ENCODE measurements around the gene LAMTOR2. TPM values are rescaled to one million over a fixed set of nuclear protein-coding genes. Genes with fewer than 3 reads are reported as not detected.

The LAMTOR2 gene
- total and polyA plus RNA-seq, 9 donors, result 20.1 to 66.1 (median 24.9) TPM

GRCh38 chr1:156064615-156065014 lies 10.0 kb downstream of the LAMTOR2 start:
- DNase-seq, result no peak
- no peaks in the 10 kb centered on the region for H3K36me3 ChIP-seq
- H3K4me3 ChIP-seq, result no peak overlapping the region
- intact Hi-C loops (cut with DNase I), result no loop called here
- H3K27ac ChIP-seq, result no peak overlapping the region
- no peaks in the 10 kb centered on the region for H3K27me3 ChIP-seq
- 84 to 95% (median 94%) methylated on average over 2 of the region's 2 CpGs for WGBS, 3 donors
- no peaks in the 10 kb centered on the region for H3K9me3 ChIP-seq
- no peak for TF ChIP-seq POLR2A (IDR thresholded peaks at IDR 0.05)
- TF ChIP-seq EP300 (IDR thresholded peaks at IDR 0.05), result no peak
- TF ChIP-seq, protein P1, sequence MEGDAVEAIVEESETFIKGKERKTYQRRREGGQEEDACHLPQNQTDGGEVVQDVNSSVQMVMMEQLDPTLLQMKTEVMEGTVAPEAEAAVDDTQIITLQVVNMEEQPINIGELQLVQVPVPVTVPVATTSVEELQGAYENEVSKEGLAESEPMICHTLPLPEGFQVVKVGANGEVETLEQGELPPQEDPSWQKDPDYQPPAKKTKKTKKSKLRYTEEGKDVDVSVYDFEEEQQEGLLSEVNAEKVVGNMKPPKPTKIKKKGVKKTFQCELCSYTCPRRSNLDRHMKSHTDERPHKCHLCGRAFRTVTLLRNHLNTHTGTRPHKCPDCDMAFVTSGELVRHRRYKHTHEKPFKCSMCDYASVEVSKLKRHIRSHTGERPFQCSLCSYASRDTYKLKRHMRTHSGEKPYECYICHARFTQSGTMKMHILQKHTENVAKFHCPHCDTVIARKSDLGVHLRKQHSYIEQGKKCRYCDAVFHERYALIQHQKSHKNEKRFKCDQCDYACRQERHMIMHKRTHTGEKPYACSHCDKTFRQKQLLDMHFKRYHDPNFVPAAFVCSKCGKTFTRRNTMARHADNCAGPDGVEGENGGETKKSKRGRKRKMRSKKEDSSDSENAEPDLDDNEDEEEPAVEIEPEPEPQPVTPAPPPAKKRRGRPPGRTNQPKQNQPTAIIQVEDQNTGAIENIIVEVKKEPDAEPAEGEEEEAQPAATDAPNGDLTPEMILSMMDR (IDR thresholded peaks at IDR 0.05), result no peak
- H3K4me1 ChIP-seq (ENCODE audit: insufficient read depth), result no peaks in the 10 kb centered on the region

DNA sequence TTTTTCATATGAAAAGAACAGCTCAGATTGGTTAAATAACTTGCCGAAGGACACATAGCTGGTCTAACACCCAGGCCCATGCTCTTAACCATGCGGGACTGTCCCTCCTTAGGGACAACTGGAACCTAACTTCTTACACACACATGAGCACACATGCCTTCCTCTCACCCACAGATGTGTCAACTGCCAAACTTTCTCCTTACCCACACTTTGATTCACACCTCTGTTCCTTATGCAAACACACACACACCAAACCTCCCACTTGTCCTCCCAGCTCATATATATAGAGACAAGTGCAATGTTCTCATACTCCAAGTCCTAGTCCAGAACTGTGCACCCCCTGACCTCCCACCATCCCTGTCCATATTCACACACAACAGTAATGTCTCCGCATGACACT lies 10.6 kb downstream of the LAMTOR2 start:
- TF ChIP-seq EP300 (IDR thresholded peaks at IDR 0.05) (no peak), POLR2A (IDR thresholded peaks at IDR 0.05) (no peak)
- TF ChIP-seq, protein P1 (IDR thresholded peaks at IDR 0.05), result no peak
- Histone ChIP-seq H3K4me1 (ENCODE audit: insufficient read depth) (no peaks in the 10 kb centered on the region), H3K27ac (no peak overlapping the region), H3K27me3 (no peaks in the 10 kb centered on the region), H3K9me3 (no peaks in the 10 kb centered on the region), H3K4me3 (no peak overlapping the region), H3K36me3 (no peaks in the 10 kb centered on the region)
- intact Hi-C loops (cut with DNase I), result no loop called here
- DNase-seq, result no peak
- WGBS, 3 donors, result 94 to 95% (median 94%) methylated on average over 3 of the region's 3 CpGs

DNA sequence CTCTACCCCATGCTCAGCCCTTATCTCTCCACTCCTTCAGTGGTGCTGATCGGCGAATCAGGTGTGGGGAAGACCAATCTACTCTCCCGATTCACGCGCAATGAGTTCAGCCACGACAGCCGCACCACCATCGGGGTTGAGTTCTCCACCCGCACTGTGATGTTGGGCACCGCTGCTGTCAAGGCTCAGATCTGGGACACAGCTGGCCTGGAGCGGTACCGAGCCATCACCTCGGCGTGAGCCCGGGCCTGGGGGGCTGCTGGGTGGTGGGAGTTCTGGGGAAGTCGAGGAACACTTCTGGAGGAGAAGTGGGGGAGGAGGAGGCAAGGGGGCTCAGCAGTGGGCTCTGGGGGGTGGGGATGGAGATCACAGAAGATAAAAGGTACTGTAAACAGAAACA lies 11.3 kb downstream of the LAMTOR2 start:
- 80 to 83% (median 81%) methylated on average over 16 of the region's 16 CpGs for WGBS, 3 donors
- intact Hi-C loops (cut with DNase I), result no loop called here
- H3K27me3 ChIP-seq, result no peaks in the 10 kb centered on the region

GRCh38 chr1:156067262-156067661 lies 12.7 kb downstream of the LAMTOR2 start:
- Histone ChIP-seq H3K4me3 (no peak overlapping the region), H3K36me3 (no peaks in the 10 kb centered on the region), H3K9me3 (no peaks in the 10 kb centered on the region), H3K27me3 (no peaks in the 10 kb centered on the region), H3K4me1 (ENCODE audit: insufficient read depth) (no peaks in the 10 kb centered on the region), H3K27ac (no peak overlapping the region)
- TF ChIP-seq, protein P1 (IDR thresholded peaks at IDR 0.05), result no peak
- no peak for TF ChIP-seq EP300 (IDR thresholded peaks at IDR 0.05)
- no peak for TF ChIP-seq POLR2A (IDR thresholded peaks at IDR 0.05)
- intact Hi-C loops (cut with DNase I), result no loop called here
- WGBS, 3 donors, result 64 to 77% (median 66%) methylated on average over 2 of the region's 2 CpGs
- no peak for DNase-seq

More for the DNA sequence above, 11.3 kb downstream of the LAMTOR2 start:
- H3K9me3 ChIP-seq, result no peaks in the 10 kb centered on the region
- no peaks in the 10 kb centered on the region for H3K36me3 ChIP-seq
- no peak for TF ChIP-seq POLR2A (IDR thresholded peaks at IDR 0.05)
- TF ChIP-seq EP300 (IDR thresholded peaks at IDR 0.05), result no peak
- TF ChIP-seq, protein P1 (IDR thresholded peaks at IDR 0.05), result no peak
- no peak for DNase-seq
- no peaks in the 10 kb centered on the region for H3K4me1 ChIP-seq (ENCODE audit: insufficient read depth)
- no peak overlapping the region for H3K4me3 ChIP-seq
- H3K27ac ChIP-seq, result no peak overlapping the region
